Esophagus muscularis mucosa (tissue), 4 donors: ENCODE data around the gene CRELD1.

ENCODE experiments used
- CTCF ChIP-seq, 3 experiments: fragments of 200-600 bp in 2 of 3; fragments of 450-650 bp in 1 of 3; sonication (generic) in 2 of 3; IDR thresholded peaks; one replicate each; pipeline ENCODE4 v1.5.1; 2017 to 2019; ENCODE audit warnings: antibody characterized with exemption in 3 of 3, mild to moderate bottlenecking in 2 of 3, moderate library complexity in 1 of 3
- EP300 ChIP-seq: sonication (generic); formaldehyde crosslinking; IDR thresholded peaks from one replicate; pipeline ENCODE4 v1.6.1; 2017; ENCODE audit warnings: antibody characterized with exemption
- POLR2A ChIP-seq: fragments of 450-650 bp; IDR thresholded peaks from one replicate; pipeline ENCODE4 v1.6.1; 2017; ENCODE audit warnings: antibody characterized with exemption, moderate library complexity, mild to moderate bottlenecking, low read depth
- POLR2AphosphoS5 ChIP-seq, 2 donors: sonication (generic); formaldehyde crosslinking; IDR thresholded peaks; one replicate each; pipeline ENCODE4 v1.6.1; 2017; ENCODE audit warnings: antibody characterized with exemption in 2 of 2

GRCh38 chr3:9891072-9891622 lies 42.5 kb upstream of the CRELD1 start:
- TF ChIP-seq CTCF (IDR thresholded peaks at IDR 0.05) (no peak), POLR2AphosphoS5 (IDR thresholded peaks at IDR 0.05) (no peak), EP300 (no peak), POLR2A (no peak)
